HG02798 (cell line): Measurements from ENCODE around the gene DHRSX.
"Not testable (repeated sequence)": the region's sequence is repeated elsewhere in the genome, so short reads cannot be mapped to it uniquely, and the experiment has no call there.

Experiments
- ATAC-seq: cut with Tn5 transposase; IDR thresholded peaks from one replicate; pipeline ENCODE4 v1.9.1; 2021; ENCODE audit warnings: mild to moderate bottlenecking; ENCODE audit not compliant: unreplicated experiment, poor library complexity

Gene DHRSX

DNA sequence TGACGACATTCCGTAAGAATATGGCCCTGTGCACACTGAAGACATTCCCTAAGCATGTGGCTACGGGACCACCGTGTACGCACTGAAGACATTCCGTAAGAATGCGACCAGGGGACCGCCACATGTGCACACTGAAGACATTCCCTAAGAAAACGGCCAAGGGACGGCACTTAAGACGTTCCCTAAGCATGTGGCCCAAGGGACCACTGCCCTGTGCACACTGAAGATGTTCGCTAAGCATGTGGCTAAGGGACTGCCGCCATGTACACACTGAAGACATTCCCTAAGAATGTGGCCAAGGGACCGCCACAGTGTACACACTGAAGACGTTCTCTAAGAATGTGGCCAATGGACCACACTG lies 21.4 kb downstream of the DHRSX start:
- no peak for ATAC-seq

GRCh38 chrX:2478546-2479419 lies 22.0 kb downstream of the DHRSX start:
- ATAC-seq = no peak

DNA sequence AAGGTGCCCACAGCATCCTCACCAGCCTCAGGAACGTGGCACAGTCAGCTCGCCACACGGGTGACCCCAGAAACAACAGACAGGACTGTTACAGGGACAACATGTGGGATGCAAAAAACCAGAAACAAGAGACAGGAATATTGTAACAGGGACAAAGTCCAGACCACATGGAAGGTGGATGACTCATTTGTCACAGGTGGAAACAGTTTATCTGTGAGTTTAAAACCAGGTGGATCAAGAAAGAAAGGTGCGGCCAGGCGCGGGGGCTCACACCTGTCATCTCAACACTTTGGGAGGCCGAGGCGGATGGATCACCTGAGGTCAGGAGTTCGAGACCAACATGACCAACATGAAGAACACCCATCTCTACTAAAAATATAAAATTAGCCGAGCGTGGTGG lies 23.5 kb downstream of the DHRSX start:
- ATAC-seq = not testable (repeated sequence)

DNA sequence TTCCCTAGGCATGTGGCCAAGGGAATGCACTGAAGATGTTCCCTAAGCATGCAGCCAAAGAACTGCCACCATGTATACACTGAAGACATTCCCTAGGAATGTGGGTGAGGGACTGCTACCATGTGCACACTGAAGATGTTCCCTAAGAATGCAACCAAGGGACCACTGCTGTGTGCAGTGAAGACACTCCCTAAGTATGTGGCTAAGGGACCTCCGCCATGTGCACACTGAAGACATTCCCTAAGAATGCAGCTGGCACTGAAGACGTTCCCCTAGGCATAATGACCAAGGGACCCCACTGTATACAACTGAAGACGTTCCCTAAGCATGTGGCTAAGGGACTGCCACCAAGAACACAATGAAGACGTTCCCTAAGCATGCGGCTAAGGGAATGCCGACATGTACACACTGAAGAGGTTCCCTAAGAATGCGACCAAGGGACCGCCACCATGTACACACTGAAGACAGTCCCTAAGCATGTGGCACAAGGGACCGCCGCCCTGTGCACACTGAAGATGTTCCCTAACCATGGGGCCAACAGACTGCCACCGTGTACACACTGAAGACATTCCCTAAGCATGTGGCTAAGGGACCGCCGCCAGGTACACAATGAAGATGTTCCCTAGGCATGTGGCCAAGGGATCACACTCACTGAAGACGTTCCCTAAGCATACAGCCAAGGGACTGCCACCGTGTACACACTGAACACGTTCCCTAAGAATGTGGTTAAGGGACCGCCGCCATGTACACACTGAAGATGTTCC lies 25.6 kb downstream of the DHRSX start:
- ATAC-seq = no peak

DNA sequence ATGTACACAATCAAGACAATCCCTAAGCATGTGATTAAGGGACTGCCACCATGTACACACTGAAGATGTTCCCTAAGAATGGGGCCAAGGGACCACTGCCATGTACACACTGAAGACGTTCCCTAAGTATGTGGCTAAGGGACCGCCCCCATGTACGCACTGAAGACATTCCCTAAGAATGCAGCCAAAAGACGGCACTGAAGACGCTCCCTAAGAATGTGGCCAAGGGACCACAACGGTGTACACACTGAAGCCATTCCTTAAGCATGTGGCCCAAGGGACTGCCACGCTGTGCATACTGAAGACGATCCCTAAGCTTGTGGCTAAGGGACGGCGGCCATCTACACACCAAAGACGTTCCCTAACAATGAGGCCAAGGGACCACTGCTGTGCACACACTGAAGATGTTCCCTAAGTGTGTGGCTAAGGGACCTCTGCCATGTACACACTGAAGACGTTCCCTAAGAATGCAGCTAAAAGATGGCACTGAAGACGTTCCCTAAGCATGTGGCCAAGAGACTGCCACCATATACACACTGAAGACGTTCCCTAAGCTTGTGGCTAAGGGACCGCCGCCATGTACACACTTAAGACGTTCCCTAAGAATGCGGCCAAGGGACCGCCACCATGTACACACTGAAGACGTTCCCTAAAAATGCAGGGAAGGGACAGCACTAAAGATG lies 26.4 kb downstream of the DHRSX start:
- no peak for ATAC-seq

GRCh38 chrX:2473064-2473463 lies 27.7 kb downstream of the DHRSX start:
- not testable (repeated sequence) for ATAC-seq

DNA sequence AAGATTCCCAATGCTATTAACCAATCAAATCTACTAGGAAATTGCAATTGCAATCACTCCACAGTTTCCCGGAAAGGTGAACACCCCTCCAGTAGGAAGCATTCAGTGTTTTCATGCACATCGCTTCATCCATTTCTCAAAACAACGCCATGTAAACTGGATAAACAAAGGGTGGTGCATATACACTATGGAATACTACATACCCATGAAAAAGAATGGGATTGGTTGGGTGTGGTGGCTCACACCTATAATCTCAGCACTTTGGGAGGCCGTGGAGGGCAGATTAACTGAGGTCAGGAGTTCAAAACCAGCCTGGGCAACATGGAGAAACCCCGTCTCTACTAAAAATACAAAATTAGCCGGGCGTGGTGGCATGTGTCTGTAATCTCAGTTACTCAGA lies 29.1 kb downstream of the DHRSX start:
- no peak for ATAC-seq

DNA sequence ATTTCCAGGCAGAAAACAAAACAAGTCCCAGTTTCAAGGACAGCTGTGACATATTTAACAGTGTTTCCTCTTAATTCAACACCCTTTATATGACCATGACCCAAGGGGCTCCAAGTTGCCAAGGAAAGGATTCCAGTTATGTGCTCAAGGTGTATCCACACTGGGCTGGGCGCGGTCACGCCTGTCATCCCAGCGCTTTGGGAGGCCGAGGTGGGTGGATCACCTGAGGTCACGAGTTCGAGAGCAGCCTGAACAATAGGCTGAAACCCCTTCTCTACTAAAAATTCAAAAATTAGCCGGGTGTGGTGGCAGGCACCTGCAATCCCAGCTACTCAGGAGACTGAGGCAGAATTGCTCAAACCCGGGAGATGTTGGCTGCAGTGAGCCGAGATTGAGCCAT lies 29.6 kb downstream of the DHRSX start:
- ATAC-seq = not testable (repeated sequence)

DNA sequence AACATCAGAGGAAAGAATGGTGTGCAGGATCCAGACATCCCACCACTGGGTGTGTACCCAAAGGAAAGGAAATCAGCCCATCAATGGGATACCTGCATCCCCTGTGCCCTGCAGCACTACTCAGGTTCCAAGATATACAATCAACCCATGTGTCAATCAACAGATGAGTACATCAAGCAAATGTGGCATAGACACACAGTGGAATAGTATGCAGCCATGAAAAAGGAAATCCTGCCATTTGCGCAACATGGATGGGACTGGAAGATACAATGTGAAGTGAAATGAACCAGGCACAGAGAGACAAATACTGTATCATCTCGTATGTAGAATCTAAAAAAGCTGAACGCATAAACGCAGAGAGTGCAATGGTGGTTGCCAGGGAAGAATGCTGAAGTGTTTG lies 30.9 kb downstream of the DHRSX start:
- ATAC-seq = not testable (repeated sequence)

DNA sequence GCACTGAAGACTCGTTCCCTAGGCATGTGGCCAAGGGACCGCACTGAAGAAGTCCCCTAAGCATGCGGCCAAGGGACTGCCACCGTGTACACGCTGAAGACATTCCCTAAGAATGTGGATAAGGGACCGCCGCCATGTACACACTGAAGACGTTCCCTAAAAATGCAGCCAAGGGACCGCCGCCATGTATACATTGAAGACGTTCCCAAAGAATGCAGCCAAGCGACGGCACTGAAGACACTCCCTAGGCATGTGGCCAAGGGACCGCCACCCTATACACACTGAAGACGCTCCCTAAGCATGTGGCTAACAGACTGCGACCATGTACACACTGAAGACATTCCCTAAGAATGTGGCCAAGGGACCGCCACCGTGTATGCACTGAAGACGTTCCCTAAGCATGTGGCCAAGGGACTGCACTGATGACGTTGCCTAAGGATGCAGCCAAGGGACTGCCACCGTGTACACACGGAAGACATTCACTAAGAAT lies 31.5 kb downstream of the DHRSX start:
- no peak for ATAC-seq

- no peak for ATAC-seq
These were observed 32.2 kb downstream of the DHRSX start for GRCh38 chrX:2468261-2469195.

GRCh38 chrX:2466876-2467656 lies 33.7 kb downstream of the DHRSX start:
- ATAC-seq = no peak

- no peak for ATAC-seq
These were observed 36.1 kb downstream of the DHRSX start for GRCh38 chrX:2464677-2465166.

GRCh38 chrX:2463973-2464676 lies 36.7 kb downstream of the DHRSX start:
- ATAC-seq = no peak

GRCh38 chrX:2463481-2463880 lies 37.3 kb downstream of the DHRSX start:
- ATAC-seq = not testable (repeated sequence)

DNA sequence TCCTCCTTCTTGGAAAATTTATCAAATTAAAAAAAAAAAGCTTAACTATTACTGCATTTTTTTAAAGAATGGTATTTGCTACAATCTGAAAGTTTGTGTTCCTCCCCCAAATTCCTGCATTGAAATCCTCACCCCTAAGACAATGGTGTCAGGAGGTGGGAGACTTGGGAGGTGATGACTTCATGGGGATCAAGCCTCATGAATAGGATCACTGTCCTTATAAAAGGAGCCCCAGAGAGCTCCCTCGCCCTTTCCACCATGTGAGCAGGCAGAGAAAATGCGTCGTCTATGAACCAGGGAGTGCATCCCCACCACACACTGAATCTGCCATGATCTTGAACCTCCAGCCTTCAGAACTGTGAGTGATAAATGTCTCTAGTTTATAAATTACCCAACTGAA lies 38.0 kb downstream of the DHRSX start:
- no peak for ATAC-seq

- ATAC-seq = no peak
These were observed 38.7 kb downstream of the DHRSX start for GRCh38 chrX:2462074-2462473.

- ATAC-seq = no peak
These were observed 39.1 kb downstream of the DHRSX start for GRCh38 chrX:2461711-2462016.
